Gastrocnemius medialis (tissue), 4 donors: ENCODE results near the gene AMPH.

Experiments
- CTCF ChIP-seq, 5 experiments: fragments of 450-650 bp in 3 of 5; fragments of 200-600 bp in 2 of 5; sonication (generic) in 2 of 5; IDR thresholded peaks in 4 of 5; conservative IDR thresholded peaks in 1 of 5; 1 replicate in 4 of 5; 2 replicates in 1 of 5; pipeline ENCODE4 v1.5.1; 2016 to 2019; ENCODE audit warnings: antibody characterized with exemption in 5 of 5, mild to moderate bottlenecking in 3 of 5, moderate library complexity in 3 of 5
- POLR2A ChIP-seq, 2 donors: fragments of 450-650 bp; IDR thresholded peaks; one replicate each; pipeline ENCODE4 v1.6.1; 2017; ENCODE audit warnings: antibody characterized with exemption in 2 of 2, mild to moderate bottlenecking in 2 of 2, moderate library complexity in 2 of 2

DNA sequence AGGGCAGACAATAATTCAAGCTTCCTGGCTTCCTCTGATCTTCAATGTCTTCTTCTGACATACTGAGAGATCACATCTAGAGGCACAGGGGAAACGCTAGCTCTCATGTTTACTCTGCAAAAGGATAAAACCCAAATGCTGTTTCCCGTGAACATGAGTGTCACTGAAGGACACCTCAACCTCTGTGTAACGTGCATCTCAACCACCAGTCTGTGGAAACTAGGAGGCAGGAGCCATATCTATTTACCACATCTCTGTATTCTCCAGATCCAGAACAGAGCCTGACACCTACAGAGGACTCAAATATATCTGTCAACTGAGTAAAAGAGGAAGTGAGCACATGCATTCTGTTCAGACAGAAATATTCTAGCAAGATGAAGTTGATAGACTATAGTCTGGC lies 217.4 kb downstream of the AMPH start:
- no peak for TF ChIP-seq POLR2A (IDR thresholded peaks at IDR 0.05)
- no peak for TF ChIP-seq CTCF (IDR thresholded peaks at IDR 0.05 in 4 of 5, conservative IDR thresholded peaks at IDR 0.05 in 1 of 5)
